Activated B cell treated with CpG ODN at 0.5 μM for 24 hours (primary cell): Measurements from ENCODE around the gene DAPK2. TPM values are rescaled to one million over a fixed set of nuclear protein-coding genes. Genes with fewer than 3 reads are reported as not detected.

ENCODE experiments used
- ATAC-seq: fragments of 200-7000 bp; cut with Tn5 transposase; one replicate; pipeline ENCODE4 v1.10.0; 2021; ENCODE audit warnings: low read depth, mild to moderate bottlenecking, moderate library complexity
- CTCF ChIA-PET: fragments of 350-600 bp; sonication (Branson Sonifier 250); formaldehyde crosslinking; loops from one replicate; lab custom pipeline; 2021; ENCODE audit warnings: antibody characterized with exemption; lab: Charles Lee
- POLR2A ChIA-PET: fragments of 350-600 bp; sonication (Branson Sonifier 250); formaldehyde crosslinking; loops from one replicate; lab custom pipeline; 2021; ENCODE audit warnings: antibody characterized with exemption; lab: Charles Lee
- DNase-seq: peaks from one replicate; pipeline ENCODE4 v3.0.0; 2022
- H3K27ac Mint-ChIP-seq: one replicate; pipeline ENCODE4 v1.8.0; 2020; ENCODE audit warnings: mixed read lengths
- H3K27me3 Mint-ChIP-seq: one replicate; pipeline ENCODE4 v1.8.0; 2021; ENCODE audit warnings: mixed read lengths
- H3K36me3 Mint-ChIP-seq: one replicate; pipeline ENCODE4 v1.8.0; 2021; ENCODE audit warnings: low read depth, mixed read lengths
- H3K4me1 Mint-ChIP-seq: one replicate; pipeline ENCODE4 v1.8.0; 2021; ENCODE audit warnings: mixed read lengths
- H3K4me3 Mint-ChIP-seq: one replicate; pipeline ENCODE4 v1.8.0; 2020; ENCODE audit warnings: mild to moderate bottlenecking, mixed read lengths
- H3K9me3 Mint-ChIP-seq: one replicate; pipeline ENCODE4 v1.8.0; 2020; ENCODE audit warnings: mixed read lengths
- CTCF ChIP-seq: fragments of 200-600 bp; IDR thresholded peaks from one replicate; pipeline ENCODE4 v1.8.0; 2022; ENCODE audit warnings: antibody characterized with exemption, mild to moderate bottlenecking
- intact Hi-C: fragments of 100-400 bp; cut with micrococcal nuclease; formaldehyde crosslinking; loops from one replicate; pipeline ENCODE4 v1.15.1; 2024
- total RNA-seq: library from RNA; stranded (reverse); gene quantifications from 2 replicates; pipeline ENCODE4 v1.2.3, GENCODE V29; 2022

DAPK2 gene
- total RNA-seq, 1 donor from 2014 or later, result 4.3 TPM

- ChIA-PET POLR2A (no interaction called here), CTCF (no interaction called here)
These were observed 130.2 kb downstream of the DAPK2 start for GRCh38 chr15:63915873-63916771.

GRCh38 chr15:63915209-63915872 lies 130.9 kb downstream of the DAPK2 start:
- H3K4me3 Mint-ChIP-seq, result no peak overlapping the region
- H3K27ac Mint-ChIP-seq, result no peak overlapping the region
- H3K27me3 Mint-ChIP-seq, result no peaks in the 10 kb centered on the region
- ChIA-PET POLR2A (no interaction called here), CTCF (no interaction called here)
- ATAC-seq (no peak), DNase-seq (no peak)
- no peaks in the 10 kb centered on the region for H3K9me3 Mint-ChIP-seq
- H3K4me1 Mint-ChIP-seq, result peaks cover 3% of the 10 kb centered on the region
- TF ChIP-seq CTCF, result no peak
- intact Hi-C loops, result no loop called here
- H3K36me3 Mint-ChIP-seq, result no peaks in the 10 kb centered on the region

More at GRCh38 chr15:63915873-63916771, 130.2 kb downstream of the DAPK2 start:
- no peaks in the 10 kb centered on the region for H3K9me3 Mint-ChIP-seq
- intact Hi-C loops, result no loop called here
- no peak for TF ChIP-seq CTCF
- no peaks in the 10 kb centered on the region for H3K36me3 Mint-ChIP-seq
- no peaks in the 10 kb centered on the region for H3K27me3 Mint-ChIP-seq
- H3K4me1 Mint-ChIP-seq, result peaks cover 8% of the 10 kb centered on the region
- H3K4me3 Mint-ChIP-seq, result no peak overlapping the region
- no peak overlapping the region for H3K27ac Mint-ChIP-seq
- ATAC-seq (no peak), DNase-seq (no peak)

GRCh38 chr15:63913786-63914315 lies 132.4 kb downstream of the DAPK2 start:
- H3K4me1 Mint-ChIP-seq, result peaks cover 3% of the 10 kb centered on the region
- TF ChIP-seq CTCF, result no peak
- H3K36me3 Mint-ChIP-seq, result no peaks in the 10 kb centered on the region

GRCh38 chr15:63913336-63913735 lies 132.9 kb downstream of the DAPK2 start:
- Mint-ChIP-seq H3K4me1 (peaks cover 3% of the 10 kb centered on the region), H3K36me3 (no peaks in the 10 kb centered on the region), H3K4me3 (no peak overlapping the region), H3K27me3 (no peaks in the 10 kb centered on the region), H3K27ac (no peak overlapping the region), H3K9me3 (no peaks in the 10 kb centered on the region)
- ChIA-PET POLR2A (interaction anchor here (0.6 to 1.0 kb wide), 2 partner anchors 13 to 100 kb away, joined by 3 to 8 read pairs; no protein-coding TSS in a partner anchor), CTCF (interaction anchor here (0.6 kb wide), 1 partner anchor 161 kb away, joined by 3 read pairs; no protein-coding TSS in a partner anchor)
- DNase-seq (no peak), ATAC-seq (no peak)
- intact Hi-C loops, result no loop called here
- TF ChIP-seq CTCF, result no peak

More at GRCh38 chr15:63913786-63914315, 132.4 kb downstream of the DAPK2 start:
- intact Hi-C loops, result no loop called here
- ATAC-seq, result no peak
- no peak for DNase-seq
- Mint-ChIP-seq H3K27ac (no peak overlapping the region), H3K9me3 (no peaks in the 10 kb centered on the region), H3K4me3 (no peak overlapping the region), H3K27me3 (no peaks in the 10 kb centered on the region)
- ChIA-PET CTCF (no interaction called here), POLR2A (interaction anchor here (0.6 to 1.0 kb wide), 2 partner anchors 13 to 101 kb away, joined by 3 to 8 read pairs; no protein-coding TSS in a partner anchor)
